ENCODE measurements around the gene FOXA2.

The FOXA2 gene

GRCh38 chr20:22536141-22536828 is 48.1 kb downstream of the FOXA2 start:
- DNase-seq, result no peak

GRCh38 chr20:22535483-22535882 is 48.9 kb downstream of the FOXA2 start:
- DNase-seq, result no peak

GRCh38 chr20:22533823-22534751 is 50.3 kb downstream of the FOXA2 start:
- no peak for DNase-seq

GRCh38 chr20:22532598-22532997 is 51.8 kb downstream of the FOXA2 start:
- no peak for DNase-seq

GRCh38 chr20:22531756-22532155 is 52.6 kb downstream of the FOXA2 start:
- DNase-seq, result no peak

GRCh38 chr20:22531056-22531615 is 53.2 kb downstream of the FOXA2 start:
- DNase-seq, result no peak
